DMS 273 treated with DMSO at 0.1 percent for 48 hours (cell line): ENCODE measurements around the gene ZNF43.
A peak's percentile ranks its signal among the peaks of the same experiment; 100 is the strongest.
"Not testable (repeated sequence)": the region's sequence is repeated elsewhere in the genome, so short reads cannot be mapped to it uniquely, and the experiment has no call there.

Experiments used
- DNase-seq: peaks from one replicate; lab custom pipeline; 2025; lab: John Stamatoyannopoulos, UW

Gene ZNF43

GRCh38 chr19:21808400-21809000, 27.5 kb downstream of the ZNF43 start:
- not testable (repeated sequence) for DNase-seq

GRCh38 chr19:21789466-21790085, 46.4 kb downstream of the ZNF43 start:
- no peak for DNase-seq

GRCh38 chr19:21786936-21787335, 49.0 kb downstream of the ZNF43 start:
- no peak for DNase-seq

- DNase-seq = not testable (repeated sequence)
These were observed 60.2 kb downstream of the ZNF43 start for GRCh38 chr19:21775792-21776191.

- DNase-seq = peak; percentile 90
These were observed 68.7 kb downstream of the ZNF43 start, which contains the start of gene ZNF100 for GRCh38 chr19:21767065-21767800. ZNF100 (minus strand) TSS chr19:21767579; CDS start chr19:21767429, 150 bp downstream.

- DNase-seq = not testable (repeated sequence)
These were observed 69.3 kb downstream of the ZNF43 start for GRCh38 chr19:21766705-21767064.

- DNase-seq = no peak
These were observed 70.8 kb downstream of the ZNF43 start for GRCh38 chr19:21765151-21765550.

GRCh38 chr19:21761547-21761946, 74.4 kb downstream of the ZNF43 start:
- not testable (repeated sequence) for DNase-seq

- no peak for DNase-seq
These were observed 77.7 kb downstream of the ZNF43 start for GRCh38 chr19:21758296-21758695.

- DNase-seq = not testable (repeated sequence)
These were observed 80.4 kb downstream of the ZNF43 start for GRCh38 chr19:21755555-21755954.
